OCI-M2 (cell line): ENCODE results near the gene FAR1.
"Not testable (repeated sequence)": the region's sequence is repeated elsewhere in the genome, so short reads cannot be mapped to it uniquely, and the experiment has no call there.

ENCODE experiments used
- DNase-seq: peaks from one replicate; lab custom pipeline; 2025; ENCODE audit not compliant: unreplicated experiment; lab: John Stamatoyannopoulos, UW

Gene FAR1

GRCh38 chr11:13702071-13702470, 33.6 kb downstream of the FAR1 start:
- DNase-seq: no peak

- no peak for DNase-seq
These were observed 37.2 kb downstream of the FAR1 start for GRCh38 chr11:13705710-13706109.

GRCh38 chr11:13713982-13714381, 45.5 kb downstream of the FAR1 start:
- DNase-seq: no peak

- DNase-seq: no peak
These were observed 48.9 kb downstream of the FAR1 start for GRCh38 chr11:13717331-13717730.

DNA sequence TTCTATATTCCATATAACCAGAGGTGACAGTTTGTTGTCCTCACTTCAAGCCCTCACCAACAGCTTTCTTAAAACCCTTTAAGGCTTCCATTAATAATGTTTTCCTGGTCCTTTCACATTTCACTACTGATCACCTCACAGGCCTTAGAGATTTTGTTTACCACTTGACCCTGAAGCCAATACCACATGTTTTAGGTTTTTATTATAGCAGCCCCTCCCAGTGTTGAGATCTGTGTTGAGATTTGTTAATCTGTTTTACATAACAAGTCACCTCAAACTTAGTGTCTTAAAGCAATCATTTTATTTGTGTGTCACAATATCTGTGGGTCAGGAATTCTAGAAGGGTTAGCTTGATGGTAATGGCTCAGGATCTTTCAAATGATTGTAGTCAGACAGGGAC, 49.9 kb downstream of the FAR1 start:
- DNase-seq: no peak

DNA sequence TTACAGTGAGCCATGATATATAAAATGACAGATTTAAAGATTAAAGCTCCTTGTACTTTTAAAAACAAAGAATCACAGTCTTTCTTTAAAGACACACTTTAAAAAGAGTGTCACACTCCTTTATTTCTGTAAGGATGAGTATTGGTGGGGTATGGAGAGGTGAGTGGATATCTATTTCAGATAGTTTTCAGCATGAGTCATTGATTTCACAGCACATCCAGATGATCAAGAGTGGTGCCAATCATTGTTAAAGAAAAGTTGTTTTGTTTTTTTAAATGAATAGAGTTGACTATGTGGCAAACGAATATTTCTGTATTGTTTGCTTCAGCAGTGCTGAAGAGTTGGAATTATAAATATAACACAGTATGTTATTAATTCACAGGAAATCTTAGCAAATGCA, 52.5 kb downstream of the FAR1 start:
- no peak for DNase-seq

DNA sequence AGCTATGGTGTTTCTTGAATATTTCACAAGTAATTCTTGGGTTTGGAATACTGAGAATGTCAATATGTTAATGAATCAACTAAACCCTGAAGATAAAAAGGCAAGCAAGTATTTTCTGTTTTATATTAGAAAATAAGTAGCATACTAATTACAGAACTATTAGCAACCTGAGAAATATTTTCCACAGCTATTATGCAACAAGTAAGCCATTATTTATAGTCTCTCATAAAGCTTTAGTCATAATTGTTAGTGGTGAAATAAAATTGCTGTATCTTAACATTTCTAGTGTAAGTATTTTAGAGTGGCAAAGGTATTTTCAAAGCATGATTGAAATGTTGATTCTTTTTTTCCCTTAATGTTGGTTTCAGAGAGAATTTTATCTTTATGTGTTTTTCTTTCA, 53.3 kb downstream of the FAR1 start:
- DNase-seq: no peak

GRCh38 chr11:13726456-13726855, 58.0 kb downstream of the FAR1 start:
- DNase-seq: no peak

- DNase-seq: no peak
These were observed 59.6 kb downstream of the FAR1 start for GRCh38 chr11:13728076-13728475.

DNA sequence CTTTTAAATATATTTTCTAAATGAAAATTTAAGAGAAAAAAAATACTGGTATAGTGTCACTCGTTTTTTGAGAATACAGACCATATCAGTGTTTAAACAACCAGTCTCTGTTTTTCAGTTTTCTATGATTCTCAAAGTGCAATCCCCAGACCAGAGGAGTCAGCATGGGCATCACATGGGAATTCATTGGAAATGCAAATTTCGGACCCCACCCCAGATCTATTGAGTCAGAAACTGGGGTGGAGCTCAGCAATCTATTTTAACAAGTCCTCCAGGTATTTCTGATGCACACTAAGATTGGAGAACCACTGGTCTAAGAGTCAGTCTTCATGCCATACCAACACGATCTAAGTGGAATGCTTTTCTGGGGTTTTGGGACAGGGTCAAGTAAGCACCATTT, 66.1 kb downstream of the FAR1 start:
- no peak for DNase-seq

- no peak for DNase-seq
These were observed 76.7 kb downstream of the FAR1 start for GRCh38 chr11:13745165-13745564.

DNA sequence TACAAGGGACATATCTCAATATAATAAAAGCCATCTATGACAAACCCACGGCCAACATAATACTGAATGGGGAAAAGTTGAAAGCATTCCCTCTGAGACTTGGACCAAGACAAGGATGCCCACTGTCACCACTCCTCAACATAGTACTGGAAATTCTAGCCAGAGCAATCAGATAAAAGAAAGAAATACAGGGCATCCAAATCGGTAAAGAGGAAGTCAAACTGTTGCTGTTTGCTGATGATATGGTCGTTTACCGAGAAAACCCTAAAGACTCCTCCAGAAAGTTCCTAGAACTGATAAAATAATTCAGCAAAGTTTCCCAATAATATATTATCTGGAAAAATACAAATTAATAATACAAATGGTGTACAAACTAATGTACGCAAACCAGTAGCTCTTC, 84.8 kb downstream of the FAR1 start:
- DNase-seq: not testable (repeated sequence)

DNA sequence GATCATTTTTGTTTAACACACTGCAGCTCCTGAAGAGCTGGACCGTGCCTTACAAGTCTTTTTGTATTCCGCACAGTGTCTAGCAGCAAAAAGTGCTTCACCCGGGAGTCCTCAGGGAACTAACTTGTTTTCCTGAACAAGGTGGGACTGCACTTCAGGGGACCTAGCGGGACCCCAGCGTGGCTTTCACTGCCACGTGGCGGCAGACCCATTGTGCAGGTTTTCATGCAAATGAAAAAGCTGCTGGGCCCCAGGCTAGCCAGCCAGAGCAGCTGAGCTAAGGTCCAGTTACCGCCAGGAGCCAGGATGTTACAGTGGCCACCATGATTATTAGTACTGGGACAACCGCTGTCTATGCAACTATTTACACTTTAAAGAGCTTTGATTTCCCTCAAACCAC, 90.6 kb downstream of the FAR1 start:
- no peak for DNase-seq

- DNase-seq: no peak
These were observed 91.6 kb downstream of the FAR1 start for GRCh38 chr11:13760115-13760514.

DNA sequence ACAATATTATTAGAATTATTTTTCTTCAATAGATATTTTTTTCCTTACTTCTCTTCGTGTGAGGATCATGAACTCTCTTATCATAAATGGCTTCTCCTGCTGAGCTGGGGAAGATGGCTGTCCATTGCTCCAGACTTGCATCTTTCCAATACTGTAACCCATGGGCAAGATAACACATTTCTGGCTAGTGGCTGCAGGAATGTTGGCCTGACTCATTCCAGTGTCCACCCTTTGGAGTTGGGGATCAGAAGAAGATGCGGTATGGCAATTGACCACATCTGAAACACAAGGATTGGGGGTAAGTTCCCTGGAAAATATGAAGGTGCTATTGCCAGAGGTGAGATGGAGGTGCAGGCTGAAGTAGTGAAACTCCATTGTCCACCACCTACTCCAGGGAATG, 92.8 kb downstream of the FAR1 start:
- DNase-seq: no peak

DNA sequence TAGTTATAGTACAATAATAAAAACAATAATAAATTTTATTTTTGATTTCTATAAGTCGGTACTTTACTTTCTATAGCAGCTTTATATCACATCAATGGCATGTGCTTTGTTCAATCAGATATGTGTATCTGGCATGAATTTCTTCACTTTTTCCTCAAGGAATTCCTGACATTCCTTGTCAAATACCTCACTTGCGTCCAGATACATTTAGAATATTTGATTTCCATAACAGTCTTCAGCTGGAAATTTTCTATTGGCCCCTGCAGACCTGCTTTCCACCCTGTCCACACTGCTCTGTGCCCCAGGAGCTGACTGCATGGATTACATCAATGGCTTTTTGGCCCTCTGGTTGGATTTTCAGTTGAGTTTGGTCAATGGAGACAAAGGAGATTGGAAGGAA, 93.2 kb downstream of the FAR1 start:
- DNase-seq: no peak

DNA sequence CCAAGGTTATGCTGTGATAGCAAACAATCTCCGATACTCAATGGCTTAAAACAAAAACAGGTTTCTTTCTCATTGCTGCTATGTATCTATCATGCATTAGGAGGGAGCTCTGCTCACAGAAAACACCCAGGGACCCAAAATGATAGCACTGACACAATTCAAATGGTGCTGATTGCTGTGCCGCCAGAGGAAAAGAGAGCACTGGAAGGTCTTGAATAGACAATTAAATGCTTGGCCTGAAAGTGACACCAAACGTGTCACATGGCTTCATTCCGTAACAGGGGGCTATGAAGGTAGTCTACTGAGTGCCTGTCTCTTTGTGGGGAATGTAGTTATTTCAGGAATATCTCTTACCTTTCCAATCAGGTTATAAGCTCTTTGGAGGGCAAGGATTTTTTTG, 94.2 kb downstream of the FAR1 start:
- DNase-seq: no peak

GRCh38 chr11:13763341-13763740, 94.9 kb downstream of the FAR1 start:
- DNase-seq: no peak

DNA sequence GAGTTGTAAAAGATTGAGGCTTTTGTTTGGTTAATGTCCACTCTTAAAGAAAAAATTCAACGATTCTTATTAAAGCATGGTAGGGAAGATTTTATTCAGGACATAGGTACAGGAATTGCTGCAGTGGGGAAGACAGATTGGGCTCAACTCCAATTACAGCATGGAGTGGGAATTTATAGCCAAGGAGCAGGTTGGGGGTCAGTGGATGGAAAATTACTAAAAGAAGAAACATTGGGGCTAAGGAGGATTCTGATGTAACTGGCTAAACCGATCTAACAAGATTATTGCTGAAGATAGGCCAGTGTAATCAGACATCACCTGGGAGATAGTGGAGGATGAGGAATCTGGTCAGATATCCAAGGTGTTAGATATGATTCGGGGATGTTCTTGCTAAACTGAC, 97.4 kb downstream of the FAR1 start:
- no peak for DNase-seq

DNA sequence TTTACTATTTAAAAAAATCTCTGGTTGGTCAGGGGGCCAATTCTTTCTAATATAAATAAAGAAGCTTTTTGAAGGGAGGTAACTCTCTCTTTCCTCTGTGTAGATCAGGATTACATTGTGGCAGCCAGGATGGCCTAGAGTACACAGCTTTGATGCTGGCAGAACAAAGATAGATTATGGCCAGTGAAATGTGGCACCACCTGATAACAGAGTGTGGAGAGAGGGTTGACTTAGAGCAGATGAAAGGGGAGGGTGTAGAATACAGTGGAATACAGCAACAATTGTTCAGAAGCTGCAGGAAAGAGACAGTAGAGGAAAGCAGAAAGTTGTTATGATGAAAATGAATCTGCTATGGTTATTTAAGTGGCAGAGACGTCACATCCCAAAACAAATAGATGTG, 99.0 kb downstream of the FAR1 start:
- no peak for DNase-seq

GRCh38 chr11:13769188-13769587, 100.7 kb downstream of the FAR1 start:
- no peak for DNase-seq

- DNase-seq: no peak
These were observed 102.7 kb downstream of the FAR1 start for GRCh38 chr11:13771151-13771550.

DNA sequence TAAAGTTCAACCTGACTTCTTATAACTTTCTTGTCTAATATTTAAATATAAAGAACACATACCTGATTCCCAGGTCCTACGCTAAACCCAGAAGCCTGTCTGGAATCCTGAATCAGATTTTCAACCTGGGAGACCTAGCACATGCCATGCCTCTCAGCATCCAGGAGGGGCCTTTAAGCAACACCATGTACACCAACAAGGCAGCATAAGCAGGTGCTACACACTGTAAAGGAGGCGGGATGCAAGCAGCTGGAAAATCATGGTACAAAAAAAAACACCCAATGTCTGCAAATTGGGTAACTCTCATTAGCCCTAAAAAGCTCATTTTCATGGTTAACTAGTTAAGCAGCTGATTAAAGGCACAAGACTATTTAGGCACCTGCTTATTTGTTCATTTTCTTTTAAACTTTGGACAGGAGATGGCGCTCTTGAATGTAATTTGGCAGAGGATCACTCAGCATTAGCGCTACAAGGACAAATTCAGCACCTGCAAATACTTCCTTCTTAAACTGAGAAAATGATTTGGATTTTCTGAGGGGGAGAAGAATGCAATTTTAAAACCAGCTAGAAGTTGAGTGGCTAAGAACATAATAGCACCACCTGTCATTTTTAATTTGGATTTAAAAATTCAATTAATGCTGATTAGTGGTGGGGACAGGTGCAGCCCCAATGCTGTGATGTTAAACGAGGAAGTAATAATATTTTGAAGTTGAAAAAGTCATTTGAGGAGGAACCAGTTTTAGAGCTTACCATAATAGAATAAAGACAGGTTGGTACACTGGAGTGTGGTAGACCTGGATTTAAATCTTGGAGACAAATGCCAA, 104.0 kb downstream of the FAR1 start:
- no peak for DNase-seq
